ENCODE results near the gene SLX9.
"Not testable (repeated sequence)": the region's sequence is repeated elsewhere in the genome, so short reads cannot be mapped to it uniquely, and the experiment has no call there.

The SLX9 gene

DNA sequence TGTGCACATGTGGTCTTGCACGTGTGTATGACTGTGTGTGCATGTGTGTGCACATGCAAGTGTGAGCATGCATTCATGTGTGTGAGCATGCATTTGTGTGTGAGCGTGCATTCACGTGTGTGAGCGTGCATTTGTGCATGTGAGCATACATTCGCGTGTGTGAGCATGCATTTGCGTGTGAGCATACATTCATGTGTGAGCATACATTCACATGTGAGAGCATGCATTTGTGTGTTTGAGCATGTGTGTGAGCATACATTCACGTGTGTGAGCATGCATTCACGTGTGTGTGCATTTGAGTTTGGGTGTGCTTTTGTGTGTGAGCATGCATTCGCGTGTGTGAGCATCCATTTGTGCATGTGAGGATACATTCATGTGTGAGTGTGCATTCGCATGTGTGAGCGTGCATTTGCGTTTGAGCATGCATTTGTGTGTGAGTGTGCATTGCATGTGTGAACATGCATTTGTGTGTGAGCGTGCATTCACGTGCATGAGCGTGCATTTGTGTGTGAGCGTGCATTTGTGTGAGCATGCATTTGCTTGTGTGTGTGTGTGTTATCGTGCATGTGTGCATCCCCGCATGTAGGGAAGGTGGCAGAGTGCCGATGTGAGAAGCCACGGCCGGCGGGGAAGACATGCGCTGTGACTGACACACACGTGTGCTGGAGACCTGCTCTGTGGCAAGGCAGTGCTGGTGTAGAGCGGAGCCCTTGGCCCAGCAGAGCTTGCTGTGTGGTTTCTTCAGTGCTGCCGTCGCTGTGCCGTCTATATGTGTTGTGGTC, 37.4 kb upstream of the SLX9 start:
- DNase-seq = no peak

DNA sequence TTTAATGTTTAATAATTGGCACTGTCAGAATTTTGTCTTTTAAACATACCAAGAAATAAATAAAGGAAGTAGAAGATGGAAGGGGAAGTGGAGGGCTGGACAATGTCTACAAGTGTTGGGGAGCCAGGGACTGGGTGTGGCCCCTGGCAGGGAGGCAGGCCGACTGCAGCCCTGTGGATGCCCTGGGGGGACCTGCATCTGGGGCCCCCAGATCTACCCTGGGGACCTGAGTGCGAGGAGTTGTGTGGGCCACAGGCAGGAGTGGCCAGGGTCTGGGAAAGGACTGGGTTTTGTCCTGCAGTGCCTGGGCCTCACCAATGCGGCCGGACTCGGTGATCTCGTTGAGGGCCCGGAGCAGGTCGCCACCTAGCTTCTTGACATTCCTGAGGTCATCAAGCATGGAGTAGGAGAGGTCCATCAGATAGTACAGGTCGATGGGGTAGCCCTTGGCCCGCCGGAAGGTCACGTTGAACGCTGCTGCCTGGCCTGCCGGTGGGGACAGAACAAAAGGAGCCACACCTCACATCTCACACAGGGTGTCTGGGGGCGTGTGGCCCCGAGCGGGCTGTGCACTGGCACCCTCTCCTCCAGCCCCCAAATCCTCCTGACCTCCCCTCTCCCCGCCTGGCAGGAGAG, 36.7 kb upstream of the SLX9 start:
- DNase-seq = no peak

- no peak for DNase-seq
Measured at GRCh38 chr21:44903689-44904088, 36.1 kb upstream of the SLX9 start.

- DNase-seq = no peak
Measured at GRCh38 chr21:44904141-44904923, 35.5 kb upstream of the SLX9 start.

DNA sequence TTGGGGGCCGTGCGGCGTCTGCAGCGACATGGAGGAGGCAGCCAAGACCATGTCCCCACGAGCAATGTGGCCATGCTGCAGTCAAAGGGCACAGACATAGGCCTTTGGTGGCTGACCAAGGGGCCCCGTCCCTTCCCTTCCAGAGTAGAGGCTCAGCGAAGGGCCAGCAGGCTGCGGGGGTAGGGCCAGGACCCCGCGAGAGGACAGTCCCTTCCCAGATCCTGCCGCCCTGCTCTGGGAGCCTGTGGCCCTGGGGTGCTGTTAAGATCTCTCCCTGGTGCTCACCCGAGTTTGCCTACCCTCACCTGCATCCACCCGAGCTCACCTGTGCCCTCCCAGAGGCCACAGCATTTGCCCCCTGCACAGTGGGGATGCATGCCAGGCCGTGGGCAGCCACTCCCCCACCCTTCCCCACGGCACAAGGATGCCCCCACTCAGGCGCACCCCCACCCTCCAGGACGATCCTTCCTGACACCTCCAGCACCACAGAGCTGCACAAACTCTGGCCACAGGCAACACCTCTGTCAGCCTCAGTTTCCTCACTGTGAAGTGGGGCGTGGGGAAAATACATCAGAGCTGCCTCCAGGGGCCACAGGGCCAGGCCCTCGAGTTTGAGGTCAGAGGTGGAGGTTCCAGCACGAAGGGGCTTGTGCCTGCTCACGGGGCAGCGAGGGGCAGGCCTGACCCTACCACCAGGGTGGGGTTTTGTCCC, 34.7 kb upstream of the SLX9 start:
- DNase-seq = no peak

DNA sequence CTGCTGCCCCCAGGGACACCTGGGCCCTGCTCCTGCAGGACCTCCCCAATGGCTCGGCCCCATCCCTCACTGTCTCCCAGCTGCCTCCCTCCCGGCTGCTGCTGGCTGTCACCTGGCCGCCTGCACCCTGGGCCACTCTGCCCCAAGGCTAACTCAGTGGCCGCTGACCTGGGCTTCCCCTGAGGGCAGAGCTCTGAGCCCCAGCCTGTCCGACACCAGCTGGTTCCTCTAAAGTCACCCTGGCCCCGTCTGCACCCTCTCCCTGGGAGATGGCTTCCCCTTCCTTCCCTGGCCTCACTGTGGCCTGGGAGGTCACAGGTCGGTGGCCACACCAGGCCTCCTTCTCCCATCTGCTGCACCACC, 34.1 kb upstream of the SLX9 start:
- no peak for DNase-seq

- no peak for DNase-seq
Measured at GRCh38 chr21:44907225-44907965, 32.4 kb upstream of the SLX9 start.

- DNase-seq = no peak
Measured at GRCh38 chr21:44907966-44908895, 31.6 kb upstream of the SLX9 start.

GRCh38 chr21:44908908-44909307, 30.9 kb upstream of the SLX9 start:
- no peak for DNase-seq

DNA sequence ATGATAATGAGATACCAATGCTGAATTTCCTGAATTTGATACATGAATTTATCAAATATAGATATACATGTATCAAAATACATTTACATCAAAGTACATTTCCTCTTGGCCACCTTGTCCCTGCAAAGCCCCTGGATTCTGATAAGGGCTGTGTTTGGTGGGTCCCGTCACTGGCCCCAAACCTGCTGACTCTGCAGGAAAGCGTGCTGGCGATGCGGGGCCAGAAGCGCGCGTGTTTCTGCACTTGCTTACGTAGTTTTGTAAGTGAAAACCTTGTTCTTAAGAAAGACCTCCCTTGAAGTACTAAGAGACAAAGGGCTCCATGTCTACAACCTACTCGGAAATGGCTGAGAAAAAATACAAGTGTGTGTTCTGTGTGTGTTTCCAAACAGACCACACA, 30.1 kb upstream of the SLX9 start:
- no peak for DNase-seq

DNA sequence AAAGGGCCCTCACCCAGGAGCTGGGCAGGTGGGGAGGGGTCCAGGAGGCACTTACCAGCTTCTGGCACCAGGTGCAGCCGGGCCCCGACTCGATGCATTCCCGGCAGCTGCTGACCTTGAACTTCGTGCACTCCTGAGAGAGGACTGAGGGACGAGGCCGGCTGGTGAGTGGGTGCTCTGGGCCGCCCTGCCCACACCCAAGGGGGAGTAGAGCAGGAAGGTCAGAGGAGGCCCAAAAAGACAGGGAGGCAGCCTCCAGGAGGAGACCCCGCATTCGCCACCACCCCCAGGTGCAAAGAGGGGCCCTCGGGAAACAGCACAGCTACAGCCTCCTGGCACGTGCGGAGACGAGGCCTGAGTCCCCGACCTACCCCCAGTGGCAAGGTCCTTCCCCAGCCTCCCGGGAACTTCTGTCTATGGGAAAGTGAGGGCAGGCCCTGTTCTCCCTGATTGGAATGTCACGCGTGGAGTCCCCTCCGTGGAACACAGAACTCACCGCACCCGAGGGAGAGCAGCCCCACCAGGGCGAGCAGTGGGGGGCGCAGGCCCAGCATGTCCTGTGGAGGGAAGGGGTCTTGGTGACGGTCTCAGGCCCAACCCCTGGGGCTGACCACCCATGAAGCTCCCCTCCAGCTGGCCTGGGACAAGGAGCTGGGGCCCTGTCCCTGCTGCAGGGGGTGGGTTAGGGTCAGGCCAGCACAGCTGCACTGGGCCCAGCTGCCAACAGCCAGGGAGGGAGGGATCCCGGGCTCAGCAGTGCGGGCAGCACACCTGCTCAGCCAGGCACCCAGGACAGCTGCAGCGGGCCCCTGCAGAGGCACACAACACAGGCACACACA, 29.4 kb upstream of the SLX9 start:
- DNase-seq = no peak

DNA sequence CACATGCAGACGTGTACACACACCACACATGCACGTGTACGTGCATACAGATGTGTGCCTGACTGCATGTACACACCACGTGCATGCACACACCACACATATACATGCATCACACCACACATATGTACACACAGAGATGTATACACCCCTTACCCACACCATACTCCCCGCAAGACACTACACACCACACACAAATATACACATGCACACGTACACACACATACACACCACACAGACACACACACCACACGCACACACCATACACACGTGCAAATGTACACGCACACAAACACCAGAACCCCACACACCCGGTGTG, 28.8 kb upstream of the SLX9 start:
- no peak for DNase-seq

- no peak for DNase-seq
Measured at GRCh38 chr21:44911384-44912157, 28.3 kb upstream of the SLX9 start.

DNA sequence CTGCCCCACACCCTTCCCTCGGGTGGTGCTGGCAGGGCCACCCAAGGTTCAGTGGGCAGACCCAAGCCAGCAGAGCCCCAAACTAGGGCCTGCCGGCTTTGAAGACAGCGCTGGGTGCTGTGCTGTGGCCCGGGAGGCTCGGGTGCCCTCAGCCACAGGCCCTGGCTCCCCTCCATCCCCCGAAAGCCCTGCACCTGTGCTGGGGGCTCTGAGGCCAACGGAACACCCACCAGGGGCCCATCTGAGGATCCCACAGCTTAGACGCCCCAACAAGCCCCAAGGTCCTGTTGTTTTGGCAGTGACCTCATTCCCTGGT, 27.7 kb upstream of the SLX9 start:
- DNase-seq = no peak

GRCh38 chr21:44912506-44913412, 27.1 kb upstream of the SLX9 start:
- DNase-seq = not testable (repeated sequence)

DNA sequence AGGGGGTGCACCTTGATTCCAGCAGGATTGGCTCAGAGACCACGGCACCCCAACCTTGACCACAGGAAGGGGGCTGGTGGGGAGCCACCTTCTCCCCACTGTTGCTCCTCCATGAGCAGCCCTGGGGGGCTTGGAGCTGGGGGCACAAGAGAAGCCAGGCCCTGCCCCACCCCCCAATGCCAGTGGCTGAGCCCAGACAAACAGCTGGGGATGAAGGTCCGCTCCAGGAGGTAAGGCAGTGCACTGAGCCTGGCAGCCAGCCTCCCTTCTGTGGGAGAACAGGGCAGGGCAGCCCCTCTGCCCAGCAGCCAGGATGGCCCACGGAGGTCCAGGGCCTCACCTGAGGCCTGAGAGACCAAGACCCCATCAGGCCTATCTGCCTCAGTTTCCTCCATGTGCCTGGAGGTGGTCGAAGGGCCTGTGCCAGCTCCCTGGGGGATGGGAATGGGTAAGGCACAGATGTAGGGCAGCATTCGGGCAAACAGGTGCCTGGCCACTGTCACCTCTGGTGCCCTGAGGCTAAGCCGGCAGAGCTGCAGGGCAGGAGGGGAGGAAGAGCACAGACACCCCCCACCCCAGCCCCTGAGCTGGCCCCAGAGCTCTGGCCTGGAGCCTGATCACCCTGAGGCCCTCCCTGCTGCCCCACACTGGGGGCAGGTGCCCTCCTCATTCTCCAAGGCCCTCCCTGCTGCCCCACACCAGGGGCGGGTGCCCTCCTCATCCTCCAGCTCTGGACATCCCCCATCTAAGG, 26.2 kb upstream of the SLX9 start:
- no peak for DNase-seq

DNA sequence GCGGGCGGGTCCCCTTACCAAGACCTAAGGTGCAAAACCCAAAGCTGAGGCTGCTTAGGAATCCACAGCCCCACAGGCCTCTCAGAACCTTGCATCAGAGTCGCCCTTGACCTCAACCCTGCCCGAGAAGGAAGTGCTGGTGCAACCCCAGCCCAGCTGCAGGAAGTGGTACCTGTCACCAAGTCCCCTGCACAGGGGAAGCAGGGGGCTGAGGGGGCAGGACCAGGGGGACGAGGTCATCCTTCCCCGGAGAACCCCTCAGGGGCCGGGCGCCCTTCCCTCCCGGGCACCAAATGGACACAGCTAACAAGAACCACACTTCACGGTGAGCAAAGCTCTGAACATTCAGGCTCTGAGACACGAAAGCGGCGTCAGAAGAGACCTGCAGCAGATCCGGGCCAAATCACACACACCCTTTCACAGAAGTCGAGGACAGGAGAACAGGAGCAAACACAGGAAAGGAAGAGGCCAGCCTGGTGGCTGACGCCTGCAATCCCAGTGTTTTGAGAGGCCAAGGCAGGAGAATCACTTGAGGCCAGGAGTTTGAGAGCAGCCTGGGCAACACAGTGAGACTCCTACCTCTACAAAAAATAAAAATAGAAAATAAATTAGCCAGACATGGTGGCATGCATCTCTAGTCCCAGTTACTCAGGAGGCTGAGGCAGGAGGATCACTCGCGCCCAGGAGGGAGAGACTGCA, 25.5 kb upstream of the SLX9 start:
- DNase-seq = no peak

DNA sequence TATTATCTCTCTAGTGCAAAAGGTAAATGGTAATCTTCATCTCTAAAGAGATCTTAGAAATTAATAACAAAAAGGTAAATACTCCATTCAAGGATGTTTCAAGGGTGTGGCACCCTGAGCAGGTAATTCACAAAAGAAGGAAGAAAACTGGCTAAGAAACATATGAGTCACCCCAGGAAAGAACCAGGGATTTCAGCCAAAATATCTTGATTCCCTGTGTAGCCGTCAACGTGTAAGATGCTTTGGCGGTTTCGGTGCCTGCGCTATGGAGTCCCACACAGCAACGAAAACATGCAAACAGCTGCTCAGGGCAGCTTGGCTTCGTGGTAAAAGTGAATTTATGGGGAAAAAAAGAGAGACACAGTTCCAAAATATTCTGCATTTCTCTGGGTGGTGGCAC, 22.9 kb upstream of the SLX9 start:
- DNase-seq = no peak
